ENCODE data around the gene PPL.

PPL gene

DNA sequence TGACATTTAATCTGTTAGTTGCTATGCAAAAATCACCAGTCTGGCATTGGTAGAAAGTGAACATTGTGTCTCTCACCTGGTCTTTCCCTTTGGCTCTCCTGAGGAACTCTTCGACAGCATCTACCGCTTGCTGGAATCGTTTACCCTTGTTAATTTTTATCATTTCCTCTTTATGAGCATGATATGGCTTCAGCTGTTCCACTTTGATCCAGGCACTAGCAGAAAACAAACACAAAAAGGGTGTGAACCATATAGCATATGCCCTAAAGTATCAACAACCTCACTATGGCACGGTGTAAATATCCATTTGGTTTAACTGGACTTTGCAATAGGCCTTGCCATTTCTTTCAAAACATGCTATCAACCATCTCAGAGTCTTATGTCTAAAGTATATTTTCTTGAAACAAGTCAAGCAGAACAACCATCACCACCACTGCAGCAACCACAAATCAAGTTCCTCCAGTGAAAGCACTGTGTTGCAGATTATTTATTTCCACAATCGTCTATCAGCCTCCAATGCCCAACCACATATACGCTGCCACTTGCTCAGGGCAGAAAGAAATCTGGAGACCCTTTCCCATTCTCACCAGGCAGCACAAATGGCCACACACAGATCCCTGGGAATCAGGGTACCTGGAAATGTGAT lies 104.1 kb downstream of the PPL start:
- no peak for DNase-seq (ENCODE audit: low read depth in 4 of 4, low spot score in 1 of 4)
